GM21786 (cell line): ENCODE results near the gene RAB17.
"Not testable (repeated sequence)": the region's sequence is repeated elsewhere in the genome, so short reads cannot be mapped to it uniquely, and the experiment has no call there.

ENCODE experiments used
- ATAC-seq: cut with Tn5 transposase; IDR thresholded peaks from one replicate; pipeline ENCODE4 v1.9.1; 2021; ENCODE audit not compliant: unreplicated experiment

The RAB17 gene

GRCh38 chr2:237625216-237625705 lies 34.7 kb upstream of the RAB17 start:
- no peak for ATAC-seq

DNA sequence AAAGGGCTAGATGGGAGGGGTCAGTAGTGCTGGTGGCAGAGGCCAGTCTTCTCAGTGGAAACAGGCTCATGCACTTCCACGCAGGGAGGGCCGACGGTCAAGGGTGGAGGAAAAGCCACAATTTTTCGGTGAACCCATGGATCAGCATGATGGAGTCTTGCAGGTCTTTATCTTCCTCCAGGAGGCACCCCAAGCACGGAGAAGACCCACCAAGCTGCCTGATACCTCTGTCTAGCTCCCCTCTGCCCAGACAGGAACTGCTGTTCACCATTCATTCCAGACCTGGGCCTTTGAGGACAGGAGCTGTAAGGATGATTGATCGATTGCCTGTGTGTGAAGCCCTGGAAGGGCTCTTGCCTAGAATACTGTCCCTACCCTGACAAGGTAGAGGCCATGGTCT lies 34.0 kb upstream of the RAB17 start:
- no peak for ATAC-seq

GRCh38 chr2:237623428-237624403 lies 33.2 kb upstream of the RAB17 start:
- ATAC-seq, result no peak

DNA sequence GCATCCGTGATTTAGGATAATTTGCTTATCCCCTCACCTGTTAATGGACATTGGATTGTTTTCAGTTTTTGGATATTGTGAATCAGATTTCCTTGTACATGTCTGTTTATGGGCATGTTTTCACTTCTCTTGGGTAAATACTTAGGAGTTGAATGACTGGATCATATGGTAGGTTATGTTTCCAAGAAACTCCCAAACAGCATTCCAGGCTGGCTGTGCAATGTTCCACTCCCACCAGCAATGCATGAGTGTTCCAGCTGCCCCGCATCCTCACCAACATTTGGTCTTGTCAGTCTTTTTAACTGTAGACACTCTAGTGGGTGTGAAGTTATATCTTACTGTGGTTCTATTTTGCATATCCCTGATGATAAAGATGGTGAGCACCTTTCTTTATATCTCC lies 27.9 kb upstream of the RAB17 start:
- no peak for ATAC-seq

DNA sequence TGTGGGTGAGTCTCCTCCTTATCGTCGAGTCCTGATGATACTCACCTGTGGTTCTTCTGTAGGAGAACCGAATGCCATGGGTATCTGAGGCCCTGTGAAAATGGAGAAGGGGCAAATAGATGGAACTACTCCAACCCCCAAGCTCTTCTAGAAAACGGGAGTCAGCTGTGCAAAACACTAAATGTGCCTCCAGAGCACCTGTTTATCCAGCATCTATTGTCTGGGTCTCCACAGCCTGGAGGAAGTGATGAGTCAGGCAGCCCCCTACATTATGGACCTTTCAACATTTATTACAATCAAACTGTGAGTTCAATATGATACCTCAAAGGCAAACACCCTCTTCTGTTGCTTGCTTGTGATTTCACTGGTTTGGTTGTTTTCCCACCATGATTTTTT lies 27.1 kb upstream of the RAB17 start:
- no peak for ATAC-seq

GRCh38 chr2:237616734-237617586 lies 26.4 kb upstream of the RAB17 start:
- ATAC-seq, result no peak

DNA sequence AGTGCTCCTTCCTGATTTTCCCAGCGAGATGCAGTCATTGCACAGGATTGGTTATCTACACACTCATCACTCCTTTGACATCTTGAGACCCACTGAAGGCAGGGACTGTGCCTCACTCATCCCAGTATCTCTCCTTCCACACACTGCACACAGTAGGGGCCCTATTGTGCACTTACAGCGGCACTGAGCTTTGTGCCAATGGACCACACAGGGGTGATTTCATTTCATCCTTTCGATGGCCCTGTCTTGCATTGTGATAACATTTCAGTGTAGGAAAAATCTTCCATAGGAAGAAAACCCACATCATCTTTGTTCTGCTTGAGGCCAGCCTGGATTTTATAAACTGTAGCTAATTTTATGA lies 25.8 kb upstream of the RAB17 start:
- no peak for ATAC-seq

GRCh38 chr2:237615631-237616249 lies 25.2 kb upstream of the RAB17 start:
- no peak for ATAC-seq

DNA sequence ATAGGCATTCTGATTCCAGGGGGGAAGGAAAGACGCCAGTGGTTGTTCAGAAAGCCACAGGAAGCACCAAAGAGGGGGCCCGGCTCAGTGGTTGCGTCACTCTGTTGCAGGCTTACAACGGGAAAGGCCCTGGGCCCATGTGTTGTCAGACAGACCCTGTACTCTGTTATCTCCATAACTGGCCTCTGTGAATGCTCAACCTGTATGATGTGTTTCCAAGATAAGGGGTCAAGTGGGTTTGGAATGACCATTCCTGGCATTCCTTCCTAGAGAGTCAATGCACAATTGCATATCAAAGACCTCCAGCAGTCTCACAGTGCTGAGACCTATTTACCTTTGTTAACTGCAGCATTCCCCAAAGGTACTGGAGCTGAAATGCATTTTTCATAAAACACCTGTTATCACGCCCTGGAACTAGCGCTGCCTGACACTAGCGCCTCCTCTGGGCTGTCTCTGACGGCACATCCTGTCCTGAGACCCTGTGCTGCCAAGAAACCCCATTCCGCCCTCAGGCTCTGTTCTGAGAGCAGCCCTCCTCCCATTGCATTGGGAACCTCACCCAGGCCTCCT lies 23.7 kb upstream of the RAB17 start:
- no peak for ATAC-seq

DNA sequence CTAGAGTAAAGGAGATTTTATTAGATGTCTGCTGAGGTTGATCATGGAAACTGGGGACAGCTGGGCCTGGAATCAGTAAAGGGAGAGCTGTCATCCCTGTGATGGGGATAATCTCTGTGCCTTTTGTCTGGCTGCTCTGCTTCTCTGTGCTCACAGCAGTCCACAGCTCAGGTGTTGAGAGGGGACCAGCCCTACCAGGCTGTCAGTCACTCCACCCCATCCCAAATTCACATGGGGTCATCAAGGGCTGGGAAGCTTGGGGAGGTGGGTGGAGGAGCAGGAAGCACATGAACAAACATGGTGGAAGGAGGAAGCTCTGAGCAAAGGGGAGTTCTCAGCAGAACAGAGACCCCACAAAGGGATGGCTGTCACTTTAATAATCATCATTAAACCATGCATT lies 23.1 kb upstream of the RAB17 start:
- ATAC-seq, result no peak

DNA sequence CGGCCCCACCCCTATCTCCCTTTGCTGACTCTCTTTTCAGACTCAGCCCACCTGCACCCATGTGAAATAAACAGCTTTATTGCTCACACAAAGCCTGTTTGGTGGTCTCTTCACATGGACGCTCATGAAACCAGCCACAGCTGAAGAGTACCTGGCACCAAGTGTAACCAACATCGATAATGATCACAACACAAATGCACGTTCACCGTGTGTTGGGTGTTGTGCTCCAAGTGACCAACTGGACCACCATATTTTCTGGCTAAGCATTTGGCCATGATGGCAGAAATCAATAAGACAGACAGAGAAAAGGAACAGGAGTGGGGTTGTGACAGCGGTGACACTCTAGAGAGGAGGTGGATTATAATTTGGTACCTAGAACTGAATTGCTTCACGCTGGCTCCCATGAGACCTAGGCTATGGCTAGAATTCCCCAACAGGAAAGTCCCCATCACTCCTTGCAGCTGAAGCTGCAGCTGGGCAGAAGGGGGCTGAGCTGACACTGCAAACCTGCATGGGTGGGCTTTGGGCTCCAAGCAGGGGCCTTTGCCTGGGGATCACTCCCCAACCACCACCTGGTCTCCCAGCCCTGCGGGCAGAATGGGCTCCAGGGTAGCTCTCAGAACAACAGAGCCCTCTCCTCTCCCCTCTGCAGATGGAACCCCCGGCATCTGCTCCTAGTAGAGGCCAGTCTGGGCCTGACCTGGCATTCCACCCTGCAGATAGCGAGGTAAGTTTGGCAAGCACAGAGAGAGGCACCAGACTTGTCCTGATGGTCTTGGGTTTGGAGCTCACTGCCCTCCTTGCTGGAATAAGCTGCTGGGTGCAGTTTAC lies 22.2 kb upstream of the RAB17 start:
- no peak for ATAC-seq

- not testable (repeated sequence) for ATAC-seq
Measured at GRCh38 chr2:237606522-237606921, 16.0 kb upstream of the RAB17 start.

DNA sequence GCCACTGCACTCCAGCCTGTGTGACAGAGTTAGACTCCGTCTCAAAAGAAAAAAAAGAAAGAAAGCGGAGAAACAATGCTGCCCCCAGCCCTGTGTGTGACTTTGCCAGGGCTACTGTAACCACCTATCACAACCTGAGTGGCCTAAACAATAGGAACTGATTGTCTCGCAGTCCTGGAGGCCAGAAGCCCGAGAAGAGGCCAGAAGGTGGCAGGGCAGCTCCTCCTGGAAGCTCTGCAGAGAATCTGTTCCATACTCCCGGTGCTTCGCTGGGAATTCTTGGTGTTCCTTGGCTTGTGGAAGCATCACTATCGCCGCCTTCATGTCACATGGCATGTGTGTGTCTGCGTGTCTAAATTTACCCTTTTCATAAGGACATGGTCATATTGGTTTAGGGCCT lies 14.4 kb upstream of the RAB17 start:
- ATAC-seq, result no peak

GRCh38 chr2:237604391-237604790 lies 13.9 kb upstream of the RAB17 start:
- ATAC-seq, result no peak

- no peak for ATAC-seq
Measured at GRCh38 chr2:237603718-237604362, 13.3 kb upstream of the RAB17 start.

DNA sequence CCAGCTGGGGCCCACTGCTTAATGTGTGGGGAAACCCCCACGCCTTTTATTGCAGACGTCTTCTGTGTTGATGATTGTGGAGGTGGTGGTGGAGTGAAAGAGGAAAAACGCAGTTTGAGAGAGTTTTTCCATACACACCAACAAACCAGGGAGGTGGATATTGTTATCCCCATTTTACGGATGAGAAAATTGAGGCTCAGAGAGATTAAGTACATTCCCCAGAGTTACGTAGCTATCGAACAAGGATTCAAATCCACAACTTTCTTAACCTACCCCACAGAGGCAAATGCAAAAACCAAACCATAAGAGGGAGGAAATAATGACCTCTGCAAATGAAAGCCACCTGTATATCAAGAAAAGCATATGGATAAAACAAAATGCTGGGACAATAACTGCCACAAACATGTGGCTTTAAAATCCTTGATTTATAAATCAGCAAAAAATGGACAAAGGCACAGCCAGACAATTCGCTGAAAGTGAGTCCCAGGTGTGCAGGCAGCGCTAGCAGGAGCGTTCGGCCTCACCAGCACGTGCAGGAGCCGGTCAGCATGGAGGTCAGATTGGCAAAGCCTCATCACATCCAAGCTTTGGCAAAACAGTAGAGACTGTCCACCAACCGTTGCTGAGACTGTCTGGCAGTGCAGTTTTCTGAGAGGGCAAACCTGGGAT lies 12.6 kb upstream of the RAB17 start:
- ATAC-seq, result no peak

DNA sequence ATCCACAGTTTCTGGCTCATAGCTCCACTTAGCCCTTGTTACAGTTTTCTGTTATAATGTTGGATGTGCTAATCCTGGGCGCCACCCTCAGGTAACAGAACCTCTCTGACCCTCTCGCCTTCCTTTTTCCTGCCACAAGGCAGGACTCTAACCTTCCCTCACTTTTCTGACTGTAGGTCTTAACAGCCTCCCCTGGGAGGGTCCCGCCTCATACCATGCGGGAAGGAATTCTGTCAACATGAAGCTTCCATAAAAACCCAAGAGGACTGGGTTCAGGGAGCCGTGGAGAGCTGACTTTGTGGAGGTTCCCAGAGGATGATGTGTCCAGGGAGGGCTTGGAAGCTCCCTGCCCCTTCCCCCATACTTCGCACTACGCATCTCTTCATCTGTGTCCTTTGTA lies 11.9 kb upstream of the RAB17 start:
- ATAC-seq, result no peak

- ATAC-seq, result no peak
Measured at GRCh38 chr2:237601453-237602116, 11.1 kb upstream of the RAB17 start.
